ENCODE results near the gene EFCAB9.
"Not testable (repeated sequence)": the region's sequence is repeated elsewhere in the genome, so short reads cannot be mapped to it uniquely, and the experiment has no call there.

Gene EFCAB9

GRCh38 chr5:172147857-172148256 is 46.1 kb upstream of the EFCAB9 start:
- TF ChIP-seq, protein P1, sequence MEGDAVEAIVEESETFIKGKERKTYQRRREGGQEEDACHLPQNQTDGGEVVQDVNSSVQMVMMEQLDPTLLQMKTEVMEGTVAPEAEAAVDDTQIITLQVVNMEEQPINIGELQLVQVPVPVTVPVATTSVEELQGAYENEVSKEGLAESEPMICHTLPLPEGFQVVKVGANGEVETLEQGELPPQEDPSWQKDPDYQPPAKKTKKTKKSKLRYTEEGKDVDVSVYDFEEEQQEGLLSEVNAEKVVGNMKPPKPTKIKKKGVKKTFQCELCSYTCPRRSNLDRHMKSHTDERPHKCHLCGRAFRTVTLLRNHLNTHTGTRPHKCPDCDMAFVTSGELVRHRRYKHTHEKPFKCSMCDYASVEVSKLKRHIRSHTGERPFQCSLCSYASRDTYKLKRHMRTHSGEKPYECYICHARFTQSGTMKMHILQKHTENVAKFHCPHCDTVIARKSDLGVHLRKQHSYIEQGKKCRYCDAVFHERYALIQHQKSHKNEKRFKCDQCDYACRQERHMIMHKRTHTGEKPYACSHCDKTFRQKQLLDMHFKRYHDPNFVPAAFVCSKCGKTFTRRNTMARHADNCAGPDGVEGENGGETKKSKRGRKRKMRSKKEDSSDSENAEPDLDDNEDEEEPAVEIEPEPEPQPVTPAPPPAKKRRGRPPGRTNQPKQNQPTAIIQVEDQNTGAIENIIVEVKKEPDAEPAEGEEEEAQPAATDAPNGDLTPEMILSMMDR (IDR thresholded peaks at IDR 0.05; ENCODE audit: insufficient read depth, low read length, poor library complexity, severe bottlenecking): no peak
- H3K36me3 ChIP-seq (ENCODE audit: control insufficient read depth, insufficient read depth, low read length): peaks cover 31% of the 10 kb centered on the region

GRCh38 chr5:172148381-172148780 is 45.6 kb upstream of the EFCAB9 start:
- TF ChIP-seq, protein P1 (IDR thresholded peaks at IDR 0.05; ENCODE audit: insufficient read depth, low read length, poor library complexity, severe bottlenecking): no peak
- Histone ChIP-seq H3K4me3 (replicated peaks; ENCODE audit: low read depth, low read length) (no peak overlapping the region), H3K27me3 (replicated peaks; ENCODE audit: control insufficient read depth, insufficient read depth, low read length) (no peaks in the 10 kb centered on the region), H3K36me3 (ENCODE audit: control insufficient read depth, insufficient read depth, low read length) (peaks cover 28% of the 10 kb centered on the region)
- DNase-seq (ENCODE audit: extremely low read depth, insufficient read length): no peak

More at GRCh38 chr5:172147857-172148256, 46.1 kb upstream of the EFCAB9 start:
- DNase-seq (ENCODE audit: extremely low read depth, insufficient read length): no peak
- Histone ChIP-seq H3K4me3 (replicated peaks; ENCODE audit: low read depth, low read length) (no peak overlapping the region), H3K27me3 (replicated peaks; ENCODE audit: control insufficient read depth, insufficient read depth, low read length) (no peaks in the 10 kb centered on the region)

- DNase-seq (ENCODE audit: extremely low read depth, insufficient read length): no peak
- TF ChIP-seq, protein P1 (IDR thresholded peaks at IDR 0.05; ENCODE audit: insufficient read depth, low read length, poor library complexity, severe bottlenecking): no peak
- H3K27me3 ChIP-seq (replicated peaks; ENCODE audit: control insufficient read depth, insufficient read depth, low read length): no peaks in the 10 kb centered on the region
- no peak overlapping the region for H3K4me3 ChIP-seq (replicated peaks; ENCODE audit: low read depth, low read length)
- peaks cover 29% of the 10 kb centered on the region for H3K36me3 ChIP-seq (ENCODE audit: control insufficient read depth, insufficient read depth, low read length)
These were observed 44.9 kb upstream of the EFCAB9 start for GRCh38 chr5:172149073-172149472.

GRCh38 chr5:172149481-172149880 is 44.5 kb upstream of the EFCAB9 start:
- not testable (repeated sequence) for H3K4me3 ChIP-seq (replicated peaks; ENCODE audit: low read depth, low read length); H3K27me3 ChIP-seq (replicated peaks; ENCODE audit: control insufficient read depth, insufficient read depth, low read length); DNase-seq (ENCODE audit: extremely low read depth, insufficient read length)
- H3K36me3 ChIP-seq (ENCODE audit: control insufficient read depth, insufficient read depth, low read length): peaks cover 33% of the 10 kb centered on the region

GRCh38 chr5:172150514-172151425 is 43.2 kb upstream of the EFCAB9 start:
- peak; percentile 63 for DNase-seq (ENCODE audit: extremely low read depth, insufficient read length)
- TF ChIP-seq, protein P1 (IDR thresholded peaks at IDR 0.05; ENCODE audit: insufficient read depth, low read length, poor library complexity, severe bottlenecking): no peak
- Histone ChIP-seq H3K4me3 (replicated peaks; ENCODE audit: low read depth, low read length) (no peak overlapping the region), H3K27me3 (replicated peaks; ENCODE audit: control insufficient read depth, insufficient read depth, low read length) (no peaks in the 10 kb centered on the region), H3K36me3 (ENCODE audit: control insufficient read depth, insufficient read depth, low read length) (peaks cover 35% of the 10 kb centered on the region)

DNA sequence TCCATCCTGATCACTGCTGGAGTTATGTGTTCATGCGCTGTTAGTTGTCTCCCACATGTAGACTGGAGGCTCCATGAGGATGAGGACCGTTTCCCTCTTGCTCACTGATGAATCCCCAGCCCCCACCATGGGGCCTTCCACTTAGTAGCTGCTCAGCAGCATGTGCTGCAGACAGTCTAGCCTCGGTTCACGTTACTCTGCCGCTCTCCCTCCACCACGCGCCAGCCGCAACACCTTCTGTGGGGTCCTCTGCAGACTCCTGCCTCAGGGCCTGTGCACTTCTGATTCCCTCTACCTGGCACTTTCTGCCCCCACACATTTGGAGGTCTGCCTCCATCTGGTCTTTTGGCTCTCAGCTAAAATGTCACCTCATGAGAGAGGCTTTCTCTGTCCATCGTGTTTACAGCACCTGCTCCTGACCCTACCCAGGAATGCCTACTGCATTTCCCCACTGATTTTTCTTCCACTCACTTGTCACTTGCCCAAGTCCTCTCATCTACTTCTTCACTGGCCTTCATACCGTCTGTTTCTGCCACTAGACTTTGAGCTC is 42.2 kb upstream of the EFCAB9 start:
- no peak for DNase-seq (ENCODE audit: extremely low read depth, insufficient read length)
- no peaks in the 10 kb centered on the region for H3K27me3 ChIP-seq (replicated peaks; ENCODE audit: control insufficient read depth, insufficient read depth, low read length)
- TF ChIP-seq, protein P1 (IDR thresholded peaks at IDR 0.05; ENCODE audit: insufficient read depth, low read length, poor library complexity, severe bottlenecking): no peak
- peaks cover 40% of the 10 kb centered on the region for H3K36me3 ChIP-seq (ENCODE audit: control insufficient read depth, insufficient read depth, low read length)
- H3K4me3 ChIP-seq (replicated peaks; ENCODE audit: low read depth, low read length): no peak overlapping the region

Measured in GM06990 (cell line).